ENCODE results near the gene BNC2.

BNC2 gene

GRCh38 chr9:16888594-16888993 lies 18.1 kb upstream of the BNC2 start:
- Histone ChIP-seq H3K27ac (ENCODE audit: low read depth, low read length, poor library complexity, severe bottlenecking) (no peak overlapping the region), H3F3A (ENCODE audit: insufficient read depth, low read length) (no peaks in the 10 kb centered on the region), H4K20me1 (ENCODE audit: insufficient read depth, low read length) (no peaks in the 10 kb centered on the region), H3K9me2 (ENCODE audit: low read depth, low read length) (no peaks in the 10 kb centered on the region), H3K4me3 (ENCODE audit: low read depth, low read length, poor library complexity, severe bottlenecking) (no peak overlapping the region), H3K36me3 (ENCODE audit: insufficient read depth, low read length) (no peaks in the 10 kb centered on the region), H3K4me1 (ENCODE audit: insufficient read depth, low read length, severe bottlenecking) (no peaks in the 10 kb centered on the region), H3K9me3 (ENCODE audit: low read length) (no peaks in the 10 kb centered on the region), H2AFZ (ENCODE audit: low read length) (no peak overlapping the region), H3K79me2 (ENCODE audit: insufficient read depth, low read length) (no peaks in the 10 kb centered on the region), H3K27me3 (ENCODE audit: insufficient read depth, low read length) (no peaks in the 10 kb centered on the region), H3K4me2 (ENCODE audit: low read length) (no peak overlapping the region), H3K9ac (ENCODE audit: low read length) (no peak overlapping the region)
- TF ChIP-seq CTCF (IDR thresholded peaks at IDR 0.05; ENCODE audit: low read length) (no peak), EZH2 (IDR thresholded peaks at IDR 0.05; ENCODE audit: borderline replicate concordance, low read length) (no peak)

- Histone ChIP-seq H4K20me1 (ENCODE audit: insufficient read depth, low read length) (no peaks in the 10 kb centered on the region), H3F3A (ENCODE audit: insufficient read depth, low read length) (no peaks in the 10 kb centered on the region), H3K79me2 (ENCODE audit: insufficient read depth, low read length) (no peaks in the 10 kb centered on the region), H3K9me3 (ENCODE audit: low read length) (no peaks in the 10 kb centered on the region), H3K4me3 (ENCODE audit: low read depth, low read length, poor library complexity, severe bottlenecking) (no peak overlapping the region), H3K9me2 (ENCODE audit: low read depth, low read length) (no peaks in the 10 kb centered on the region), H3K27me3 (ENCODE audit: insufficient read depth, low read length) (no peaks in the 10 kb centered on the region), H3K9ac (ENCODE audit: low read length) (no peak overlapping the region), H2AFZ (ENCODE audit: low read length) (no peak overlapping the region), H3K36me3 (ENCODE audit: insufficient read depth, low read length) (no peaks in the 10 kb centered on the region), H3K4me1 (ENCODE audit: insufficient read depth, low read length, severe bottlenecking) (no peaks in the 10 kb centered on the region), H3K4me2 (ENCODE audit: low read length) (no peak overlapping the region), H3K27ac (ENCODE audit: low read depth, low read length, poor library complexity, severe bottlenecking) (no peak overlapping the region)
- no peak for TF ChIP-seq CTCF (IDR thresholded peaks at IDR 0.05; ENCODE audit: low read length)
- TF ChIP-seq EZH2 (IDR thresholded peaks at IDR 0.05; ENCODE audit: borderline replicate concordance, low read length), result no peak
These were observed 15.5 kb upstream of the BNC2 start for GRCh38 chr9:16885931-16886330.

- Histone ChIP-seq H4K20me1 (ENCODE audit: insufficient read depth, low read length) (no peaks in the 10 kb centered on the region), H3K27ac (ENCODE audit: low read depth, low read length, poor library complexity, severe bottlenecking) (no peak overlapping the region), H3K4me3 (ENCODE audit: low read depth, low read length, poor library complexity, severe bottlenecking) (no peak overlapping the region), H3K27me3 (ENCODE audit: insufficient read depth, low read length) (no peaks in the 10 kb centered on the region), H3K9me3 (ENCODE audit: low read length) (no peaks in the 10 kb centered on the region), H3K9me2 (ENCODE audit: low read depth, low read length) (no peaks in the 10 kb centered on the region), H3K9ac (ENCODE audit: low read length) (no peak overlapping the region), H3K4me1 (ENCODE audit: insufficient read depth, low read length, severe bottlenecking) (no peaks in the 10 kb centered on the region), H3K79me2 (ENCODE audit: insufficient read depth, low read length) (no peaks in the 10 kb centered on the region), H3K36me3 (ENCODE audit: insufficient read depth, low read length) (no peaks in the 10 kb centered on the region), H3F3A (ENCODE audit: insufficient read depth, low read length) (no peaks in the 10 kb centered on the region), H3K4me2 (ENCODE audit: low read length) (no peak overlapping the region), H2AFZ (ENCODE audit: low read length) (no peak overlapping the region)
- no peak for TF ChIP-seq EZH2 (IDR thresholded peaks at IDR 0.05; ENCODE audit: borderline replicate concordance, low read length)
- no peak for TF ChIP-seq CTCF (IDR thresholded peaks at IDR 0.05; ENCODE audit: low read length)
These were observed 14.6 kb upstream of the BNC2 start for GRCh38 chr9:16884952-16885513.
